K562 (cell line): ENCODE data around the gene PNRC1. TPM values are rescaled to one million over a fixed set of nuclear protein-coding genes. Genes with fewer than 3 reads are reported as not detected.

ENCODE experiments used
- CBX1 ChIP-seq: sonication (generic); IDR thresholded peaks from 2 replicates; pipeline ENCODE4 v1.6.1; 2016; ENCODE audit warnings: antibody characterized with exemption, low read depth, mild to moderate bottlenecking
- ELF1 ChIP-seq: fragments of 200-800 bp; sonication (Bioruptor generic); IDR thresholded peaks from 2 replicates; pipeline ENCODE4 v1.6.1; 2016; ENCODE audit warnings: missing genetic modification characterization, missing compliant biosample characterization
- IFI16 ChIP-seq: fragments of 250-450 bp; sonication (Bioruptor Pico); IDR thresholded peaks from 2 replicates; pipeline ENCODE4 v2.1.2; 2022; ENCODE audit warnings: mild to moderate bottlenecking, inconsistent platforms
- MED1 ChIP-seq: sonication (generic); formaldehyde crosslinking; IDR thresholded peaks from 2 replicates; pipeline ENCODE4 v1.8.1; 2023; ENCODE audit warnings: missing genetic modification reagents, borderline replicate concordance
- MYC ChIP-seq, 2 experiments: fragments of 250-450 bp in 1 of 2; sonication (Bioruptor Pico) in 1 of 2; IDR thresholded peaks; 2 replicates each; pipeline versions ENCODE4 v1.5.1 to v1.6.1; 2012 to 2021; ENCODE audit warnings: low read depth in 2 of 2, borderline replicate concordance in 1 of 2, improper control_type of control experiment in 1 of 2, low read length in 1 of 2, mild to moderate bottlenecking in 1 of 2, moderate library complexity in 1 of 2
- PHF20 ChIP-seq: fragments of 450-650 bp; IDR thresholded peaks from 2 replicates; pipeline ENCODE4 v1.6.1; 2018; ENCODE audit not compliant: partially characterized antibody
- PML ChIP-seq: IDR thresholded peaks from 2 replicates; pipeline ENCODE4 v1.6.1; 2012; ENCODE audit warnings: low read length, inconsistent platforms
- SAFB ChIP-seq: fragments of 200-400 bp; formaldehyde crosslinking; IDR thresholded peaks from 2 replicates; pipeline ENCODE4 v1.6.1; 2017; ENCODE audit warnings: low read depth, low read length, borderline replicate concordance
- SIRT6 ChIP-seq: IDR thresholded peaks from one replicate; pipeline ENCODE4 v1.6.1; 2012; ENCODE audit warnings: low read depth, mild to moderate bottlenecking, control low read depth, inconsistent platforms, low read length, moderate library complexity
- STAG1 ChIP-seq: sonication (generic); formaldehyde crosslinking; IDR thresholded peaks from 2 replicates; pipeline ENCODE4 v1.5.0; 2020; ENCODE audit warnings: missing genetic modification reagents, borderline replicate concordance
- TARDBP ChIP-seq: fragments of 450-650 bp; IDR thresholded peaks from 2 replicates; pipeline ENCODE4 v1.6.1; 2016
- TBL1XR1 ChIP-seq, 2 experiments: IDR thresholded peaks; 2 replicates each; pipeline ENCODE4 v1.6.1; 2012; ENCODE audit warnings: improper control_type of control experiment in 2 of 2, low read length in 2 of 2, mild to moderate bottlenecking in 1 of 2
- TSC22D4 ChIP-seq: fragments of 450-650 bp; IDR thresholded peaks from 2 replicates; pipeline ENCODE4 v1.6.1; 2016; ENCODE audit warnings: missing genetic modification characterization, missing biosample characterization, control low read depth
- polyA plus RNA-seq, 8 experiments: library from polyadenylated mRNA; depleted of rRNA in 4 of 8; stranded (reverse) in 5 of 8; unstranded in 3 of 8; fragments of >200 nt; fragmentation: Nextera tagmentation in 2 of 8; fragmentation: Illumina TruSeq in 1 of 8; extraction: Ambion mirVana in 2 of 8; extraction: Trizol in 1 of 8; gene quantifications; 2 replicates each; pipeline versions ENCODE4 v1.2.1 to v1.2.3, GENCODE V29; 2011 to 2014; ENCODE audit warnings: inconsistent platforms in 1 of 8, missing spikeins in 1 of 8
- total RNA-seq, 7 experiments: library from RNA; depleted of rRNA in 6 of 7; stranded (reverse); fragments of >200 nt in 6 of 7; fragmentation: Illumina TruSeq in 2 of 7; extraction: Trizol in 2 of 7; gene quantifications; 2 replicates each; pipeline versions ENCODE4 v1.2.1 to v1.2.3, GENCODE V29; 2011 to 2021; ENCODE audit warnings: low replicate concordance in 1 of 7
- TF ChIP-seq, protein P1 (sequence below): fragments of 450-650 bp; IDR thresholded peaks from 2 replicates; pipeline ENCODE4 v1.6.1; 2016; ENCODE audit warnings: antibody characterized with exemption
- TF ChIP-seq, protein P2 (sequence below): fragments of 450-650 bp; IDR thresholded peaks from 2 replicates; pipeline ENCODE4 v1.6.1; 2017; ENCODE audit warnings: antibody characterized with exemption
- TF ChIP-seq, protein P3 (sequence below): IDR thresholded peaks from 2 replicates; pipeline ENCODE4 v1.6.1; 2016; ENCODE audit warnings: missing genetic modification characterization, missing compliant biosample characterization
- TF ChIP-seq, protein P4 (sequence below): fragments of 200-800 bp; sonication (Bioruptor generic); IDR thresholded peaks from 2 replicates; pipeline ENCODE4 v1.6.1; 2016; ENCODE audit warnings: missing genetic modification characterization, missing compliant biosample characterization

The PNRC1 gene
- total and polyA plus RNA-seq, 9 of the 15 experiments (the other 6 are each of a cell fraction or from before 2014, with no cell fraction given), result 1.2 to 10.8 (median 6.5) TPM

- TF ChIP-seq TARDBP (no peak), ELF1 (tag) (no peak), MED1 (CRISPR knock-in tag) (no peak), IFI16 (no peak), STAG1 (CRISPR knock-in tag) (no peak), TSC22D4 (no peak), CBX1 (peak; percentile 73; the same call in 1 of the 2 replicates), PHF20 (no peak), SAFB (no peak), PML (peak; percentile 67; the same call in 1 of the 2 replicates), TBL1XR1 (IDR thresholded peaks at IDR 0.05; ENCODE audit: low read length in 2 of 2) (no peak), SIRT6 (no peak), MYC (IDR thresholded peaks at IDR 0.05; ENCODE audit: low read depth, low read length) (no peak; the same call in 1 of the 2 replicates), MYC (CRISPR knock-in tag; IDR thresholded peaks at IDR 0.05; ENCODE audit: borderline replicate concordance, low read depth) (no peak)
- TF ChIP-seq, protein P1, sequence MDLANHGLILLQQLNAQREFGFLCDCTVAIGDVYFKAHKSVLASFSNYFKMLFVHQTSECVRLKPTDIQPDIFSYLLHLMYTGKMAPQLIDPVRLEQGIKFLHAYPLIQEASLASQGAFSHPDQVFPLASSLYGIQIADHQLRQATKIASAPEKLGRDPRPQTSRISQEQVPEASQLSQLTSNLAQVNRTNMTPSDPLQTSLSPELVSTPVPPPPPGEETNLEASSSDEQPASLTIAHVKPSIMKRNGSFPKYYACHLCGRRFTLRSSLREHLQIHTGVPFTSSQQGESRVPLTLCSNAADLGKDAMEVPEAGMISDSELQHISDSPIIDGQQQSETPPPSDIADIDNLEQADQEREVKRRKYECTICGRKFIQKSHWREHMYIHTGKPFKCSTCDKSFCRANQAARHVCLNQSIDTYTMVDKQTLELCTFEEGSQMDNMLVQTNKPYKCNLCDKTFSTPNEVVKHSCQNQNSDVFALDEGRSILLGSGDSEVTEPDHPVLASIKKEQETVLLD, result 0 out of 2 replicates have a peak, but pooled peaks have one; percentile 40
- TF ChIP-seq, protein P2, sequence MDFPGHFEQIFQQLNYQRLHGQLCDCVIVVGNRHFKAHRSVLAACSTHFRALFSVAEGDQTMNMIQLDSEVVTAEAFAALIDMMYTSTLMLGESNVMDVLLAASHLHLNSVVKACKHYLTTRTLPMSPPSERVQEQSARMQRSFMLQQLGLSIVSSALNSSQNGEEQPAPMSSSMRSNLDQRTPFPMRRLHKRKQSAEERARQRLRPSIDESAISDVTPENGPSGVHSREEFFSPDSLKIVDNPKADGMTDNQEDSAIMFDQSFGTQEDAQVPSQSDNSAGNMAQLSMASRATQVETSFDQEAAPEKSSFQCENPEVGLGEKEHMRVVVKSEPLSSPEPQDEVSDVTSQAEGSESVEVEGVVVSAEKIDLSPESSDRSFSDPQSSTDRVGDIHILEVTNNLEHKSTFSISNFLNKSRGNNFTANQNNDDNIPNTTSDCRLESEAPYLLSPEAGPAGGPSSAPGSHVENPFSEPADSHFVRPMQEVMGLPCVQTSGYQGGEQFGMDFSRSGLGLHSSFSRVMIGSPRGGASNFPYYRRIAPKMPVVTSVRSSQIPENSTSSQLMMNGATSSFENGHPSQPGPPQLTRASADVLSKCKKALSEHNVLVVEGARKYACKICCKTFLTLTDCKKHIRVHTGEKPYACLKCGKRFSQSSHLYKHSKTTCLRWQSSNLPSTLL, result no peak
- TF ChIP-seq, protein P3, sequence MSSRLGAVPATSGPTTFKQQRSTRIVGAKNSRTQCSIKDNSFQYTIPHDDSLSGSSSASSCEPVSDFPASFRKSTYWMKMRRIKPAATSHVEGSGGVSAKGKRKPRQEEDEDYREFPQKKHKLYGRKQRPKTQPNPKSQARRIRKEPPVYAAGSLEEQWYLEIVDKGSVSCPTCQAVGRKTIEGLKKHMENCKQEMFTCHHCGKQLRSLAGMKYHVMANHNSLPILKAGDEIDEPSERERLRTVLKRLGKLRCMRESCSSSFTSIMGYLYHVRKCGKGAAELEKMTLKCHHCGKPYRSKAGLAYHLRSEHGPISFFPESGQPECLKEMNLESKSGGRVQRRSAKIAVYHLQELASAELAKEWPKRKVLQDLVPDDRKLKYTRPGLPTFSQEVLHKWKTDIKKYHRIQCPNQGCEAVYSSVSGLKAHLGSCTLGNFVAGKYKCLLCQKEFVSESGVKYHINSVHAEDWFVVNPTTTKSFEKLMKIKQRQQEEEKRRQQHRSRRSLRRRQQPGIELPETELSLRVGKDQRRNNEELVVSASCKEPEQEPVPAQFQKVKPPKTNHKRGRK (tag), result no peak
- TF ChIP-seq, protein P4, sequence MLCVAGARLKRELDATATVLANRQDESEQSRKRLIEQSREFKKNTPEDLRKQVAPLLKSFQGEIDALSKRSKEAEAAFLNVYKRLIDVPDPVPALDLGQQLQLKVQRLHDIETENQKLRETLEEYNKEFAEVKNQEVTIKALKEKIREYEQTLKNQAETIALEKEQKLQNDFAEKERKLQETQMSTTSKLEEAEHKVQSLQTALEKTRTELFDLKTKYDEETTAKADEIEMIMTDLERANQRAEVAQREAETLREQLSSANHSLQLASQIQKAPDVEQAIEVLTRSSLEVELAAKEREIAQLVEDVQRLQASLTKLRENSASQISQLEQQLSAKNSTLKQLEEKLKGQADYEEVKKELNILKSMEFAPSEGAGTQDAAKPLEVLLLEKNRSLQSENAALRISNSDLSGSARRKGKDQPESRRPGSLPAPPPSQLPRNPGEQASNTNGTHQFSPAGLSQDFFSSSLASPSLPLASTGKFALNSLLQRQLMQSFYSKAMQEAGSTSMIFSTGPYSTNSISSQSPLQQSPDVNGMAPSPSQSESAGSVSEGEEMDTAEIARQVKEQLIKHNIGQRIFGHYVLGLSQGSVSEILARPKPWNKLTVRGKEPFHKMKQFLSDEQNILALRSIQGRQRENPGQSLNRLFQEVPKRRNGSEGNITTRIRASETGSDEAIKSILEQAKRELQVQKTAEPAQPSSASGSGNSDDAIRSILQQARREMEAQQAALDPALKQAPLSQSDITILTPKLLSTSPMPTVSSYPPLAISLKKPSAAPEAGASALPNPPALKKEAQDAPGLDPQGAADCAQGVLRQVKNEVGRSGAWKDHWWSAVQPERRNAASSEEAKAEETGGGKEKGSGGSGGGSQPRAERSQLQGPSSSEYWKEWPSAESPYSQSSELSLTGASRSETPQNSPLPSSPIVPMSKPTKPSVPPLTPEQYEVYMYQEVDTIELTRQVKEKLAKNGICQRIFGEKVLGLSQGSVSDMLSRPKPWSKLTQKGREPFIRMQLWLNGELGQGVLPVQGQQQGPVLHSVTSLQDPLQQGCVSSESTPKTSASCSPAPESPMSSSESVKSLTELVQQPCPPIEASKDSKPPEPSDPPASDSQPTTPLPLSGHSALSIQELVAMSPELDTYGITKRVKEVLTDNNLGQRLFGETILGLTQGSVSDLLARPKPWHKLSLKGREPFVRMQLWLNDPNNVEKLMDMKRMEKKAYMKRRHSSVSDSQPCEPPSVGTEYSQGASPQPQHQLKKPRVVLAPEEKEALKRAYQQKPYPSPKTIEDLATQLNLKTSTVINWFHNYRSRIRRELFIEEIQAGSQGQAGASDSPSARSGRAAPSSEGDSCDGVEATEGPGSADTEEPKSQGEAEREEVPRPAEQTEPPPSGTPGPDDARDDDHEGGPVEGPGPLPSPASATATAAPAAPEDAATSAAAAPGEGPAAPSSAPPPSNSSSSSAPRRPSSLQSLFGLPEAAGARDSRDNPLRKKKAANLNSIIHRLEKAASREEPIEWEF, result no peak
Observed at GRCh38 chr6:89080281-89081128, at the start of gene PNRC1 (continued).
